Measurements from ENCODE around the gene ABCC9.

The ABCC9 gene

GRCh38 chr12:21773806-21774205, 167.4 kb downstream of the ABCC9 start:
- no peak for DNase-seq (ENCODE audit: low spot score)

- no peak for DNase-seq (ENCODE audit: low spot score)
Measured at GRCh38 chr12:21773263-21773741, 167.9 kb downstream of the ABCC9 start.

GRCh38 chr12:21771311-21771710, 169.9 kb downstream of the ABCC9 start:
- no peak for DNase-seq (ENCODE audit: low spot score)

- no peak for DNase-seq (ENCODE audit: low spot score)
Measured at GRCh38 chr12:21769307-21769706, 171.9 kb downstream of the ABCC9 start.

- DNase-seq (ENCODE audit: low spot score) = no peak
Measured at GRCh38 chr12:21766403-21766802, 174.8 kb downstream of the ABCC9 start.

- no peak for DNase-seq (ENCODE audit: low spot score)
Measured at GRCh38 chr12:21764950-21765349, 176.3 kb downstream of the ABCC9 start.

- no peak for DNase-seq (ENCODE audit: low spot score)
Measured at GRCh38 chr12:21764065-21764464, 177.2 kb downstream of the ABCC9 start.

- no peak for DNase-seq (ENCODE audit: low spot score)
Measured at GRCh38 chr12:21763531-21763930, 177.7 kb downstream of the ABCC9 start.

GRCh38 chr12:21759737-21760136, 181.5 kb downstream of the ABCC9 start:
- DNase-seq (ENCODE audit: low spot score) = no peak

- DNase-seq (ENCODE audit: low spot score) = no peak
Measured at GRCh38 chr12:21757735-21758134, 183.5 kb downstream of the ABCC9 start.

GRCh38 chr12:21756699-21757098, 184.5 kb downstream of the ABCC9 start:
- no peak for DNase-seq (ENCODE audit: low spot score)

GRCh38 chr12:21751517-21751916, 189.7 kb downstream of the ABCC9 start:
- DNase-seq (ENCODE audit: low spot score) = no peak
